Occipital lobe (tissue), 2 donors: ENCODE measurements around the gene ERVV-1. TPM values are rescaled to one million over a fixed set of nuclear protein-coding genes. Genes with fewer than 3 reads are reported as not detected.
"Not testable (repeated sequence)": the region's sequence is repeated elsewhere in the genome, so short reads cannot be mapped to it uniquely, and the experiment has no call there.

Experiments
- DNase-seq: peaks from one replicate; lab custom pipeline; 2025; lab: John Stamatoyannopoulos, UW
- total RNA-seq: library from RNA; depleted of rRNA; stranded (reverse); fragments of >200 nt; gene quantifications from one replicate; pipeline ENCODE4 v1.2.3, GENCODE V29; 2014

ERVV-1 gene
- total RNA-seq, 1 donor from 2014 or later: not detected

- DNase-seq: no peak
Observed at GRCh38 chr19:53019684-53020083, 6.0 kb downstream of the ERVV-1 start.

GRCh38 chr19:53028306-53028705, 14.6 kb downstream of the ERVV-1 start:
- DNase-seq: not testable (repeated sequence)

GRCh38 chr19:53034054-53034453, 20.3 kb downstream of the ERVV-1 start:
- no peak for DNase-seq

- no peak for DNase-seq
Observed at GRCh38 chr19:53034948-53035675, 21.4 kb downstream of the ERVV-1 start.

GRCh38 chr19:53037101-53038097, 23.7 kb downstream of the ERVV-1 start:
- no peak for DNase-seq

GRCh38 chr19:53041366-53041765, 27.6 kb downstream of the ERVV-1 start:
- no peak for DNase-seq

GRCh38 chr19:53045536-53045935, 31.8 kb downstream of the ERVV-1 start:
- DNase-seq: no peak

- DNase-seq: no peak
Observed at GRCh38 chr19:53047379-53047778, 33.7 kb downstream of the ERVV-1 start.

GRCh38 chr19:53055117-53055516, 41.4 kb downstream of the ERVV-1 start:
- DNase-seq: no peak

- DNase-seq: no peak
Observed at GRCh38 chr19:53057904-53058580, 44.3 kb downstream of the ERVV-1 start.

Other genes with a start within 250 kb of the ERVV-1 start
- 0.31 TPM for gene ZNF600, start 227.1 kb upstream of the ERVV-1 start, total RNA-seq
- 35.1 TPM for gene ZNF28, start 192.3 kb upstream of the ERVV-1 start, total RNA-seq
- 38.5 TPM for gene ZNF468, start 156.3 kb upstream of the ERVV-1 start, total RNA-seq
- gene ZNF320, start 116.3 kb upstream of the ERVV-1 start, total RNA-seq: 22.6 TPM
- gene ZNF888, start 90.5 kb upstream of the ERVV-1 start, total RNA-seq: 5.5 TPM
- 5.8 TPM for gene ZNF816, start 51.0 kb upstream of the ERVV-1 start, total RNA-seq
- gene ERVV-2, start 30.8 kb downstream of the ERVV-1 start, total RNA-seq: not detected
- gene ZNF160, start 89.5 kb downstream of the ERVV-1 start, total RNA-seq: 35.1 TPM
- 24.3 TPM for gene ZNF415, start 119.0 kb downstream of the ERVV-1 start, total RNA-seq
- 20.7 TPM for gene ZNF347, start 145.1 kb downstream of the ERVV-1 start, total RNA-seq
- 5.8 TPM for gene ZNF665, start 179.4 kb downstream of the ERVV-1 start, total RNA-seq
- gene ZNF677, start 241.0 kb downstream of the ERVV-1 start, total RNA-seq: 39.0 TPM
- 0.31 TPM for gene VN1R2, start 244.4 kb downstream of the ERVV-1 start, total RNA-seq